Endothelial cell of umbilical vein (primary cell): ENCODE data around the gene C1orf159. TPM values are rescaled to one million over a fixed set of nuclear protein-coding genes. Genes with fewer than 3 reads are reported as not detected.

ENCODE experiments used
- BruUV-seq: library from RNA; stranded (reverse); fragments of 400-500 nt; replicated peaks from 2 replicates; lab custom pipeline; 2021; lab: Mats Ljungman, UMichigan
- CTCF ChIA-PET: fragments of 300-600, 350-600 bp; sonication (Branson Sonifier 250); formaldehyde crosslinking; loops from one replicate; lab custom pipeline; 2021; ENCODE audit warnings: antibody characterized with exemption, inconsistent platforms; lab: Charles Lee
- POLR2A ChIA-PET: fragments of 300-600, 350-600 bp; sonication (Branson Sonifier 250); formaldehyde crosslinking; loops from one replicate; lab custom pipeline; 2021; ENCODE audit warnings: antibody characterized with exemption, inconsistent platforms; lab: Charles Lee
- DNase-seq: peaks from one replicate; pipeline ENCODE4 v3.0.0-alpha.2; 2011; ENCODE audit warnings: low read depth, low spot score
- FAIRE-seq: peaks from 2 replicates; lab custom pipeline; 2011; peaks lifted over from hg19 to GRCh38; lab: Jason Lieb, UNC
- H2AFZ ChIP-seq: 2 replicates; pipeline ENCODE4 v1.6.0; 2012; ENCODE audit warnings: low read depth, low read length, control low read depth, inconsistent platforms
- H3K27ac ChIP-seq: 2 replicates; pipeline ENCODE4 v1.5.1; 2011; ENCODE audit warnings: low read depth, mild to moderate bottlenecking, control low read depth, low read length, moderate library complexity; ENCODE audit not compliant: insufficient read depth
- H3K27me3 ChIP-seq, 2 experiments: 2 replicates each; pipeline versions ENCODE4 v1.6.0 to v1.6.1; 2011; ENCODE audit warnings: low read length in 2 of 2, mixed read lengths in 1 of 2; ENCODE audit not compliant: control insufficient read depth in 2 of 2, insufficient read depth in 2 of 2
- H3K36me3 ChIP-seq, 2 experiments: 2 replicates in 1 of 2; 3 replicates in 1 of 2; pipeline ENCODE4 v1.5.1; 2011; ENCODE audit warnings: low read length in 2 of 2, mild to moderate bottlenecking in 1 of 2, moderate library complexity in 1 of 2; ENCODE audit not compliant: control insufficient read depth in 2 of 2, insufficient read depth in 2 of 2; ENCODE audit errors: extremely low read depth in 1 of 2
- H3K4me1 ChIP-seq: 3 replicates; pipeline ENCODE4 v1.5.1; 2011; ENCODE audit warnings: mild to moderate bottlenecking, low read length; ENCODE audit not compliant: control insufficient read depth, insufficient read depth; ENCODE audit errors: extremely low read depth
- H3K4me2 ChIP-seq: 2 replicates; pipeline ENCODE4 v1.6.1; 2011; ENCODE audit warnings: low read length, control low read depth, mixed read lengths; ENCODE audit not compliant: insufficient read depth
- H3K4me3 ChIP-seq, 3 experiments: fragments of 200-600 bp in 1 of 3; sonication (generic), shearing (Covaris generic) in 1 of 3; replicated peaks in 1 of 3; 2 replicates each; pipeline ENCODE4 v1.5.1; 2011 to 2016; ENCODE audit warnings: control low read depth in 3 of 3, low read length in 3 of 3, mild to moderate bottlenecking in 2 of 3, inconsistent platforms in 1 of 3, low read depth in 1 of 3, moderate library complexity in 1 of 3; ENCODE audit not compliant: insufficient read depth in 1 of 3
- H3K79me2 ChIP-seq: 2 replicates; pipeline ENCODE4 v1.6.0; 2012; ENCODE audit warnings: low read length, inconsistent platforms; ENCODE audit not compliant: control insufficient read depth, insufficient read depth
- H3K9ac ChIP-seq: replicated peaks from 2 replicates; pipeline ENCODE3; 2011; ENCODE audit warnings: low read length, control low read depth; ENCODE audit not compliant: insufficient read depth; ENCODE audit errors: extremely low read depth
- H3K9me1 ChIP-seq: replicated peaks from 3 replicates; pipeline ENCODE4 v1.6.0; 2011; ENCODE audit warnings: mild to moderate bottlenecking, low read length; ENCODE audit not compliant: control insufficient read depth, insufficient read depth; ENCODE audit errors: extremely low read depth
- H3K9me3 ChIP-seq: replicated peaks from 2 replicates; pipeline ENCODE4 v1.5.1; 2012; ENCODE audit warnings: low read length, inconsistent platforms; ENCODE audit not compliant: control insufficient read depth, insufficient read depth
- H4K20me1 ChIP-seq: replicated peaks from 2 replicates; pipeline ENCODE3; 2011; ENCODE audit warnings: mild to moderate bottlenecking, low read length; ENCODE audit not compliant: control insufficient read depth, insufficient read depth; ENCODE audit errors: extremely low read depth
- FOS ChIP-seq: IDR thresholded peaks from 2 replicates; pipeline ENCODE4 v1.6.1; 2011; ENCODE audit warnings: mild to moderate bottlenecking, low read length, moderate library complexity, borderline replicate concordance; ENCODE audit not compliant: insufficient read depth
- GATA2 ChIP-seq: IDR thresholded peaks from 2 replicates; pipeline ENCODE4 v1.7.0; 2011; ENCODE audit warnings: low read depth, mild to moderate bottlenecking, moderate library complexity, mixed read lengths, low read length; ENCODE audit not compliant: insufficient read length, insufficient read depth
- JUN ChIP-seq: IDR thresholded peaks from 2 replicates; pipeline ENCODE4 v1.6.1; 2011; ENCODE audit warnings: borderline replicate concordance, low read depth; ENCODE audit not compliant: insufficient read length, insufficient read depth
- MYC ChIP-seq: IDR thresholded peaks from one replicate; pipeline ENCODE4 v1.6.1; 2011; ENCODE audit warnings: mild to moderate bottlenecking, low read depth, low read length
- POLR2A ChIP-seq: IDR thresholded peaks from 2 replicates; pipeline ENCODE4 v1.6.1; 2012; ENCODE audit warnings: low read depth, mild to moderate bottlenecking, control low read depth, low read length
- POLR2AphosphoS5 ChIP-seq: IDR thresholded peaks from 2 replicates; pipeline ENCODE4 v1.6.1; 2012; ENCODE audit warnings: low read depth, mild to moderate bottlenecking, control low read depth, low read length, moderate library complexity; ENCODE audit not compliant: insufficient read depth
- dilution Hi-C: fragments of 300-500 bp; cut with MboI; formaldehyde crosslinking; loops from one replicate; pipeline ENCODE4 v1.15.0; 2019; ENCODE audit warnings: low sequenced_read_pairs; ENCODE audit not compliant: extremely low pct_ligation_motif_present
- intact Hi-C: fragments of 100-400 bp; cut with micrococcal nuclease; formaldehyde crosslinking; loops from one replicate; pipeline ENCODE4 v1.10.0; 2022
- polyA plus RNA-seq, 4 experiments: library from polyadenylated mRNA; depleted of rRNA in 3 of 4; stranded (reverse) in 3 of 4; unstranded in 1 of 4; fragments of >200 nt; gene quantifications; 2 replicates each; pipeline versions ENCODE4 v1.2.1 to v1.2.3, GENCODE V29; 2011 to 2012; ENCODE audit warnings: missing spikeins in 1 of 4
- total RNA-seq: library from RNA; stranded (reverse); gene quantifications from 2 replicates; pipeline ENCODE4 v1.2.3, GENCODE V29; 2021
- TF ChIP-seq, protein P1 (sequence below): IDR thresholded peaks from 2 replicates; pipeline ENCODE4 v1.6.1; 2011; ENCODE audit not compliant: insufficient read depth, insufficient read length
- TF ChIP-seq, protein P2 (sequence below), 2 donors: IDR thresholded peaks; 1 replicate in 1 of 2; 2 replicates in 1 of 2; pipeline ENCODE4 v1.5.1; 2011; ENCODE audit warnings: low read length in 2 of 2, mild to moderate bottlenecking in 2 of 2, moderate library complexity in 2 of 2, control low read depth in 1 of 2, inconsistent platforms in 1 of 2, low read depth in 1 of 2; ENCODE audit not compliant: insufficient read depth in 1 of 2; ENCODE audit errors: extremely low read depth in 1 of 2

C1orf159 gene
- total and polyA plus RNA-seq, 2 donors (not counting 3 experiments of a cell fraction or from before 2014, with no cell fraction given): 16.1 to 20.1 TPM

DNA sequence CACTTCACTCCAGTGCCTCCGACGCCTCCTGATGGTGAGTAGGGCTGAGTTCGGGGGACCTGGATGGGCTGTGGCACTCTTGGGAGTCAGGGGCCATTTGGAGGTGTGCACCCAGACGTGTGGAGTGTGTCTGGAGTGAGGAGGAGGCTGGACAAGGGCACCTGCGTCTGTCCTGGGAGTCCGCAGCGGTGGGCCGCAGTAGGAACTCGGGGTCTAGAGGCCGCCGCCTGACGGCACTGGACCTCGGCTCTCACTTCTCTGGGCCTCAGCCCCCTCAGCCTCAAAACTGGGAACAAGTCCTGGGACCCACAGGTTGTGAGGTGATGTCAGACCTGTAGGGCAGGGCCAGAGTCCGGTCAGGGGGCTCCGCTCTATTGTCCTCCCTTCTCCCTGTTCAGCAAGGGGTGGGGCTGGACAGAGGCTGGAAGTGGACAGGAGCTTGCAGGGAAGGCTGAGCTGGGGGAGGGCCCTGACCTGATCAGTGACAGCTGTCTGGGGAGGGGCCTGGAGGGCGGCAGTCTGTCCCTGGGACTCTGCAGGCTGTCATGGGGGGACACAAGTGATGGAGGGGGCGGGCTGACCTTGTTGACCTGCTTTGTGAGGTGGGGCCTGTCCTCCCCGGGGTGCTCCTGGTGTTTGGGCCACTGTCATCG, 80.5 kb downstream of the C1orf159 start:
- POLR2A ChIA-PET: no interaction called here
- Histone ChIP-seq H3K9me1 (no peaks in the 10 kb centered on the region), H3K27ac (no peak overlapping the region), H4K20me1 (no peaks in the 10 kb centered on the region), H2AFZ (no peak overlapping the region), H3K4me2 (no peak overlapping the region), H3K27me3 (no peaks in the 10 kb centered on the region), H3K36me3 (peaks cover 0 to 10% of the 10 kb centered on the region in 2 experiments), H3K9me3 (no peaks in the 10 kb centered on the region), H3K4me1 (peaks cover 6% of the 10 kb centered on the region), H3K9ac (no peak overlapping the region), H3K79me2 (no peaks in the 10 kb centered on the region), H3K4me3 (no peak overlapping the region)
- DNase-seq (no peak), FAIRE-seq (no peak)
- CTCF ChIA-PET: interaction anchor here (0.8 kb wide), 1 partner anchor 256 kb away, joined by 3 read pairs; no protein-coding TSS in a partner anchor
- intact Hi-C loops: no loop called here
- dilution Hi-C loops: no loop called here
- no peak for TF ChIP-seq JUN
- TF ChIP-seq POLR2AphosphoS5: no peak
- no peak for TF ChIP-seq MYC
- no peak for TF ChIP-seq POLR2A
- TF ChIP-seq, protein P1, sequence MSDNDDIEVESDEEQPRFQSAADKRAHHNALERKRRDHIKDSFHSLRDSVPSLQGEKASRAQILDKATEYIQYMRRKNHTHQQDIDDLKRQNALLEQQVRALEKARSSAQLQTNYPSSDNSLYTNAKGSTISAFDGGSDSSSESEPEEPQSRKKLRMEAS: no peak
- TF ChIP-seq GATA2: no peak
- no TSS peak for BruUV-seq

DNA sequence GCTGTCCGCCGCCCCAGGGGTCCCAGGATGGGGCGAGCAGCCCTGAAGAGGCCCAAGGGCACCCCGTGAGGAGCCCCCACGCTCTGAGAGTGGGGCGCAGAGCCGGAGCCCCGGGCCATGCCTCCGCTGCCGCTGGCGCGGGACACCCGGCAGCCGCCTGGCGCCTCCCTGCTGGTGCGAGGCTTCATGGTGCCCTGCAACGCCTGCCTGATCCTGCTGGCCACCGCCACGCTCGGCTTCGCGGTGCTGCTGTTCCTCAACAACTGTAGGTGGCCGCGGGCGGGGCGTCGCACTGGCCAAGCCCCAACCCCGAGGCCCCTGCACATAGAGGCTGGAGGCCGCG, 81.5 kb downstream of the C1orf159 start:
- no peak for TF ChIP-seq POLR2AphosphoS5
- TF ChIP-seq, protein P2, sequence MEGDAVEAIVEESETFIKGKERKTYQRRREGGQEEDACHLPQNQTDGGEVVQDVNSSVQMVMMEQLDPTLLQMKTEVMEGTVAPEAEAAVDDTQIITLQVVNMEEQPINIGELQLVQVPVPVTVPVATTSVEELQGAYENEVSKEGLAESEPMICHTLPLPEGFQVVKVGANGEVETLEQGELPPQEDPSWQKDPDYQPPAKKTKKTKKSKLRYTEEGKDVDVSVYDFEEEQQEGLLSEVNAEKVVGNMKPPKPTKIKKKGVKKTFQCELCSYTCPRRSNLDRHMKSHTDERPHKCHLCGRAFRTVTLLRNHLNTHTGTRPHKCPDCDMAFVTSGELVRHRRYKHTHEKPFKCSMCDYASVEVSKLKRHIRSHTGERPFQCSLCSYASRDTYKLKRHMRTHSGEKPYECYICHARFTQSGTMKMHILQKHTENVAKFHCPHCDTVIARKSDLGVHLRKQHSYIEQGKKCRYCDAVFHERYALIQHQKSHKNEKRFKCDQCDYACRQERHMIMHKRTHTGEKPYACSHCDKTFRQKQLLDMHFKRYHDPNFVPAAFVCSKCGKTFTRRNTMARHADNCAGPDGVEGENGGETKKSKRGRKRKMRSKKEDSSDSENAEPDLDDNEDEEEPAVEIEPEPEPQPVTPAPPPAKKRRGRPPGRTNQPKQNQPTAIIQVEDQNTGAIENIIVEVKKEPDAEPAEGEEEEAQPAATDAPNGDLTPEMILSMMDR (IDR thresholded peaks at IDR 0.05; ENCODE audit: extremely low read depth in 1 of 2, insufficient read depth in 1 of 2, low read depth in 1 of 2, low read length in 2 of 2): no peak
- no peak for TF ChIP-seq FOS
- no peak for TF ChIP-seq GATA2
- TF ChIP-seq MYC: no peak
- Histone ChIP-seq H3K27me3 (no peaks in the 10 kb centered on the region), H3K79me2 (no peaks in the 10 kb centered on the region), H3K4me1 (no peaks in the 10 kb centered on the region), H2AFZ (no peak overlapping the region), H3K4me2 (no peak overlapping the region), H3K9ac (no peak overlapping the region), H3K27ac (no peak overlapping the region), H3K9me3 (no peaks in the 10 kb centered on the region), H3K4me3 (no peak overlapping the region), H3K36me3 (peaks cover 0 to 10% of the 10 kb centered on the region in 2 experiments), H3K9me1 (no peaks in the 10 kb centered on the region), H4K20me1 (no peaks in the 10 kb centered on the region)
- intact Hi-C loops (no loop called here), dilution Hi-C loops (no loop called here)
- FAIRE-seq (no peak), DNase-seq (no peak)
- no TSS peak for BruUV-seq
- ChIA-PET CTCF (interaction anchor here (1.3 to 3.3 kb wide), 2 partner anchors 89 to 257 kb away, joined by 3 to 19 read pairs; no protein-coding TSS in a partner anchor), POLR2A (no interaction called here)
